ENCODE measurements around the gene HCFC1.

The HCFC1 gene

GRCh38 chrX:154013614-154014360 is 42.2 kb upstream of the HCFC1 start:
- no peaks in the 10 kb centered on the region for H3K9me3 Mint-ChIP-seq
- H3K27me3 Mint-ChIP-seq: no peaks in the 10 kb centered on the region
- peaks cover 41% of the 10 kb centered on the region for H3K4me1 Mint-ChIP-seq (ENCODE audit: low read depth)
- no peak overlapping the region for H3K4me3 Mint-ChIP-seq
- H3K36me3 Mint-ChIP-seq (ENCODE audit: low read depth): peaks cover 89% of the 10 kb centered on the region
- intact Hi-C loops (cut with micrococcal nuclease): loop anchor here (5.0 kb wide), 2 partner anchors 39 to 41 kb away; partner anchors contain the start of genes HCFC1 and TMEM187
- H3K27ac Mint-ChIP-seq: no peak overlapping the region

- Mint-ChIP-seq H3K27ac (no peak overlapping the region), H3K27me3 (no peaks in the 10 kb centered on the region), H3K4me3 (no peak overlapping the region), H3K4me1 (ENCODE audit: low read depth) (peaks cover 41% of the 10 kb centered on the region), H3K36me3 (ENCODE audit: low read depth) (peaks cover 88% of the 10 kb centered on the region), H3K9me3 (no peaks in the 10 kb centered on the region)
- intact Hi-C loops (cut with micrococcal nuclease): loop anchor here (5.0 kb wide), 2 partner anchors 39 to 41 kb away; partner anchors contain the start of genes HCFC1 and TMEM187
These were observed 41.4 kb upstream of the HCFC1 start for GRCh38 chrX:154013001-154013421.

- Mint-ChIP-seq H3K27me3 (no peaks in the 10 kb centered on the region), H3K4me1 (ENCODE audit: low read depth) (peaks cover 44% of the 10 kb centered on the region), H3K9me3 (no peaks in the 10 kb centered on the region), H3K27ac (no peak overlapping the region), H3K4me3 (no peak overlapping the region), H3K36me3 (ENCODE audit: low read depth) (peaks cover 82% of the 10 kb centered on the region)
- intact Hi-C loops (cut with micrococcal nuclease): loop anchor here (5.0 kb wide), 2 partner anchors 40 kb away; partner anchors contain the start of genes HCFC1 and TMEM187
These were observed 40.8 kb upstream of the HCFC1 start for GRCh38 chrX:154012336-154012991.

GRCh38 chrX:154011376-154012335 is 40.0 kb upstream of the HCFC1 start:
- intact Hi-C loops (cut with micrococcal nuclease): loop anchor here (5.0 kb wide), 2 partner anchors 39 to 41 kb away; partner anchors contain the start of genes HCFC1 and TMEM187
- Mint-ChIP-seq H3K27ac (no peak overlapping the region), H3K4me3 (no peak overlapping the region)

GRCh38 chrX:154010330-154011087 is 38.9 kb upstream of the HCFC1 start:
- H3K9me3 Mint-ChIP-seq: no peaks in the 10 kb centered on the region
- H3K4me1 Mint-ChIP-seq (ENCODE audit: low read depth): peaks cover 43% of the 10 kb centered on the region
- H3K36me3 Mint-ChIP-seq (ENCODE audit: low read depth): peaks cover 73% of the 10 kb centered on the region
- H3K27me3 Mint-ChIP-seq: no peaks in the 10 kb centered on the region
- intact Hi-C loops (cut with micrococcal nuclease): loop anchor here (5.0 kb wide), 2 partner anchors 38 to 42 kb away; partner anchors contain the start of genes HCFC1 and TMEM187
- no peak overlapping the region for H3K4me3 Mint-ChIP-seq
- no peak overlapping the region for H3K27ac Mint-ChIP-seq

More at GRCh38 chrX:154011376-154012335, 40.0 kb upstream of the HCFC1 start:
- Mint-ChIP-seq H3K9me3 (no peaks in the 10 kb centered on the region), H3K36me3 (ENCODE audit: low read depth) (peaks cover 74% of the 10 kb centered on the region), H3K27me3 (no peaks in the 10 kb centered on the region), H3K4me1 (ENCODE audit: low read depth) (peaks cover 50% of the 10 kb centered on the region)

GRCh38 chrX:154008521-154008920 is 36.9 kb upstream of the HCFC1 start:
- H3K4me3 Mint-ChIP-seq: peak overlapping the region; percentile 51
- H3K27me3 Mint-ChIP-seq: no peaks in the 10 kb centered on the region
- peak overlapping the region; percentile 68 for H3K27ac Mint-ChIP-seq
- peaks cover 54% of the 10 kb centered on the region for H3K36me3 Mint-ChIP-seq (ENCODE audit: low read depth)
- H3K9me3 Mint-ChIP-seq: no peaks in the 10 kb centered on the region
- intact Hi-C loops (cut with micrococcal nuclease): no loop called here
- H3K4me1 Mint-ChIP-seq (ENCODE audit: low read depth): peaks cover 36% of the 10 kb centered on the region

GRCh38 chrX:154006947-154007346 is 35.3 kb upstream of the HCFC1 start:
- H3K36me3 Mint-ChIP-seq (ENCODE audit: low read depth): peaks cover 38% of the 10 kb centered on the region
- intact Hi-C loops (cut with micrococcal nuclease): no loop called here
- H3K27me3 Mint-ChIP-seq: no peaks in the 10 kb centered on the region
- no peak overlapping the region for H3K4me3 Mint-ChIP-seq
- H3K4me1 Mint-ChIP-seq (ENCODE audit: low read depth): peaks cover 49% of the 10 kb centered on the region
- peak overlapping the region; percentile 68 for H3K27ac Mint-ChIP-seq
- no peaks in the 10 kb centered on the region for H3K9me3 Mint-ChIP-seq

- H3K27ac Mint-ChIP-seq: no peak overlapping the region
- peaks cover 45% of the 10 kb centered on the region for H3K4me1 Mint-ChIP-seq (ENCODE audit: low read depth)
- H3K4me3 Mint-ChIP-seq: no peak overlapping the region
- intact Hi-C loops (cut with micrococcal nuclease): no loop called here
- no peaks in the 10 kb centered on the region for H3K27me3 Mint-ChIP-seq
- no peaks in the 10 kb centered on the region for H3K9me3 Mint-ChIP-seq
- peaks cover 21% of the 10 kb centered on the region for H3K36me3 Mint-ChIP-seq (ENCODE audit: low read depth)
These were observed 32.7 kb upstream of the HCFC1 start for GRCh38 chrX:154004315-154004714.

GRCh38 chrX:154002215-154002719 is 30.6 kb upstream of the HCFC1 start:
- H3K4me3 Mint-ChIP-seq: peak overlapping the region; percentile 52
- peak overlapping the region; percentile 84 for H3K27ac Mint-ChIP-seq
- H3K36me3 Mint-ChIP-seq (ENCODE audit: low read depth): peaks cover 10% of the 10 kb centered on the region
- H3K27me3 Mint-ChIP-seq: peaks cover 1% of the 10 kb centered on the region
- H3K4me1 Mint-ChIP-seq (ENCODE audit: low read depth): peaks cover 30% of the 10 kb centered on the region
- no peaks in the 10 kb centered on the region for H3K9me3 Mint-ChIP-seq
- intact Hi-C loops (cut with micrococcal nuclease): no loop called here

- Mint-ChIP-seq H3K27me3 (peaks cover 1% of the 10 kb centered on the region), H3K27ac (no peak overlapping the region), H3K4me1 (ENCODE audit: low read depth) (peaks cover 26% of the 10 kb centered on the region), H3K4me3 (no peak overlapping the region), H3K36me3 (ENCODE audit: low read depth) (no peaks in the 10 kb centered on the region), H3K9me3 (no peaks in the 10 kb centered on the region)
- intact Hi-C loops (cut with micrococcal nuclease): no loop called here
These were observed 28.4 kb upstream of the HCFC1 start for GRCh38 chrX:154000051-154000450.

- Mint-ChIP-seq H3K27me3 (peaks cover 1% of the 10 kb centered on the region), H3K4me1 (ENCODE audit: low read depth) (peaks cover 26% of the 10 kb centered on the region), H3K4me3 (no peak overlapping the region), H3K27ac (no peak overlapping the region), H3K36me3 (ENCODE audit: low read depth) (no peaks in the 10 kb centered on the region), H3K9me3 (no peaks in the 10 kb centered on the region)
- intact Hi-C loops (cut with micrococcal nuclease): no loop called here
These were observed 27.9 kb upstream of the HCFC1 start for GRCh38 chrX:153999359-154000037.

GRCh38 chrX:153995504-153995903 is 23.9 kb upstream of the HCFC1 start:
- H3K4me1 Mint-ChIP-seq (ENCODE audit: low read depth): peaks cover 18% of the 10 kb centered on the region
- H3K27me3 Mint-ChIP-seq: peaks cover 1% of the 10 kb centered on the region
- H3K27ac Mint-ChIP-seq: no peak overlapping the region
- intact Hi-C loops (cut with micrococcal nuclease): no loop called here
- no peaks in the 10 kb centered on the region for H3K36me3 Mint-ChIP-seq (ENCODE audit: low read depth)
- no peaks in the 10 kb centered on the region for H3K9me3 Mint-ChIP-seq
- H3K4me3 Mint-ChIP-seq: no peak overlapping the region
